ENCODE results near the gene MAB21L3. TPM values are rescaled to one million over a fixed set of nuclear protein-coding genes. Genes with fewer than 3 reads are reported as not detected.
A peak's percentile ranks its signal among the peaks of the same experiment; 100 is the strongest.

Gene MAB21L3
- total and polyA plus RNA-seq, 2 of the 13 experiments (the other 11 are each of a cell fraction or from before 2014, with no cell fraction given): 0.55 to 4.1 TPM

DNA sequence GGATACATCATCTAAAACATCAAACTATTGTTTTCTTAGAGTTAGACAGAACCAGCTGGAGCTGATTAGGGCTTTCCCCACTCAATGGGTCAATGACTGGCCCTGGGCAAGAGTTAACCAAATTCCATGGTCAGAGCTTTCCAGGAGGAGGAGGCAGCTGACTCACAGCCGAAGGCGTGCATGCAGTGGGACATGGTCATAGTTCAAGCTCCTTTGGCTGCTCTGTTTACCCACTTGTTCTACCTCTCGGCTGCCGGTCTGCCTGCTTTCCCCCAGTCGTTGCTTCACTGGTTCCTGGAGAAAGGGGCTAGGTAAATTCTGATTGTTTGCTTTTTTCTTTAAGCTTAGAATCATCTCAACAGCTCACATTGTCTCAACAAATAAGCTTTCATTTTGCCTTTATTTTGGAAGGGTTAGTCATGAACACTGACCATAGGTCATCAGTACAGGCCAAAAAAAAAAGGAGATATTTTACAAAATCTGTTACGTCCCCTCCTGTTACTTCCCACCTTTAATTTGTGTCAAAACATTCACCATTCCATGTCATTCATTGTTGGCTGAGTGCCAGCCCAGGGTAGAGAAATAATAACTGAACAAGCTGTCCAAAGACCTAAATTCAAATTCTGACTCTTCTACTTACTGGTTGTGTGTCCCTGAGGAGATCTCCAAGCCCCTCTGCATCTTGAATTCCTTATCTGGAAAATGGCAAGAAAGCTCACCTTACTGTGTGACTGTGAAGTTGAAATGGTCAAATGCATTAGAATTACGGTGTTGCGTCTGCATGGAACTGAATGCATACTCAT lies 12.0 kb downstream of the MAB21L3 start (continued):
- TF ChIP-seq, protein P1, sequence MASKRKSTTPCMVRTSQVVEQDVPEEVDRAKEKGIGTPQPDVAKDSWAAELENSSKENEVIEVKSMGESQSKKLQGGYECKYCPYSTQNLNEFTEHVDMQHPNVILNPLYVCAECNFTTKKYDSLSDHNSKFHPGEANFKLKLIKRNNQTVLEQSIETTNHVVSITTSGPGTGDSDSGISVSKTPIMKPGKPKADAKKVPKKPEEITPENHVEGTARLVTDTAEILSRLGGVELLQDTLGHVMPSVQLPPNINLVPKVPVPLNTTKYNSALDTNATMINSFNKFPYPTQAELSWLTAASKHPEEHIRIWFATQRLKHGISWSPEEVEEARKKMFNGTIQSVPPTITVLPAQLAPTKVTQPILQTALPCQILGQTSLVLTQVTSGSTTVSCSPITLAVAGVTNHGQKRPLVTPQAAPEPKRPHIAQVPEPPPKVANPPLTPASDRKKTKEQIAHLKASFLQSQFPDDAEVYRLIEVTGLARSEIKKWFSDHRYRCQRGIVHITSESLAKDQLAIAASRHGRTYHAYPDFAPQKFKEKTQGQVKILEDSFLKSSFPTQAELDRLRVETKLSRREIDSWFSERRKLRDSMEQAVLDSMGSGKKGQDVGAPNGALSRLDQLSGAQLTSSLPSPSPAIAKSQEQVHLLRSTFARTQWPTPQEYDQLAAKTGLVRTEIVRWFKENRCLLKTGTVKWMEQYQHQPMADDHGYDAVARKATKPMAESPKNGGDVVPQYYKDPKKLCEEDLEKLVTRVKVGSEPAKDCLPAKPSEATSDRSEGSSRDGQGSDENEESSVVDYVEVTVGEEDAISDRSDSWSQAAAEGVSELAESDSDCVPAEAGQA (IDR thresholded peaks at IDR 0.05; ENCODE audit: low read depth): no peak
- TF ChIP-seq, protein P1 (CRISPR knock-in tag; IDR thresholded peaks at IDR 0.05; ENCODE audit: borderline replicate concordance): no peak; the same call in 1 of the 2 replicates
- TF ChIP-seq ESRRA (CRISPR knock-in tag; IDR thresholded peaks at IDR 0.05; ENCODE audit: low read depth) (no peak), ZNF253 (CRISPR knock-in tag; IDR thresholded peaks at IDR 0.05; ENCODE audit: borderline replicate concordance) (no peak), MIXL1 (CRISPR knock-in tag; IDR thresholded peaks at IDR 0.05) (peak; percentile 28; the same call in 1 of the 2 replicates), NCOA5 (CRISPR knock-in tag; IDR thresholded peaks at IDR 0.05) (no peak), KLF11 (CRISPR knock-in tag; IDR thresholded peaks at IDR 0.05) (no peak), TP53 (CRISPR knock-in tag; conservative IDR thresholded peaks at IDR 0.05) (no peak), HNRNPK (IDR thresholded peaks at IDR 0.05; ENCODE audit: low read depth, low read length, poor library complexity, severe bottlenecking) (no peak), U2AF2 (IDR thresholded peaks at IDR 0.05; ENCODE audit: low read depth, low read length) (no peak)
- TF ChIP-seq, protein P2, sequence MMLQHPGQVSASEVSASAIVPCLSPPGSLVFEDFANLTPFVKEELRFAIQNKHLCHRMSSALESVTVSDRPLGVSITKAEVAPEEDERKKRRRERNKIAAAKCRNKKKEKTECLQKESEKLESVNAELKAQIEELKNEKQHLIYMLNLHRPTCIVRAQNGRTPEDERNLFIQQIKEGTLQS (CRISPR knock-in tag; IDR thresholded peaks at IDR 0.05): peak; percentile 83
- TF ChIP-seq, protein P3, sequence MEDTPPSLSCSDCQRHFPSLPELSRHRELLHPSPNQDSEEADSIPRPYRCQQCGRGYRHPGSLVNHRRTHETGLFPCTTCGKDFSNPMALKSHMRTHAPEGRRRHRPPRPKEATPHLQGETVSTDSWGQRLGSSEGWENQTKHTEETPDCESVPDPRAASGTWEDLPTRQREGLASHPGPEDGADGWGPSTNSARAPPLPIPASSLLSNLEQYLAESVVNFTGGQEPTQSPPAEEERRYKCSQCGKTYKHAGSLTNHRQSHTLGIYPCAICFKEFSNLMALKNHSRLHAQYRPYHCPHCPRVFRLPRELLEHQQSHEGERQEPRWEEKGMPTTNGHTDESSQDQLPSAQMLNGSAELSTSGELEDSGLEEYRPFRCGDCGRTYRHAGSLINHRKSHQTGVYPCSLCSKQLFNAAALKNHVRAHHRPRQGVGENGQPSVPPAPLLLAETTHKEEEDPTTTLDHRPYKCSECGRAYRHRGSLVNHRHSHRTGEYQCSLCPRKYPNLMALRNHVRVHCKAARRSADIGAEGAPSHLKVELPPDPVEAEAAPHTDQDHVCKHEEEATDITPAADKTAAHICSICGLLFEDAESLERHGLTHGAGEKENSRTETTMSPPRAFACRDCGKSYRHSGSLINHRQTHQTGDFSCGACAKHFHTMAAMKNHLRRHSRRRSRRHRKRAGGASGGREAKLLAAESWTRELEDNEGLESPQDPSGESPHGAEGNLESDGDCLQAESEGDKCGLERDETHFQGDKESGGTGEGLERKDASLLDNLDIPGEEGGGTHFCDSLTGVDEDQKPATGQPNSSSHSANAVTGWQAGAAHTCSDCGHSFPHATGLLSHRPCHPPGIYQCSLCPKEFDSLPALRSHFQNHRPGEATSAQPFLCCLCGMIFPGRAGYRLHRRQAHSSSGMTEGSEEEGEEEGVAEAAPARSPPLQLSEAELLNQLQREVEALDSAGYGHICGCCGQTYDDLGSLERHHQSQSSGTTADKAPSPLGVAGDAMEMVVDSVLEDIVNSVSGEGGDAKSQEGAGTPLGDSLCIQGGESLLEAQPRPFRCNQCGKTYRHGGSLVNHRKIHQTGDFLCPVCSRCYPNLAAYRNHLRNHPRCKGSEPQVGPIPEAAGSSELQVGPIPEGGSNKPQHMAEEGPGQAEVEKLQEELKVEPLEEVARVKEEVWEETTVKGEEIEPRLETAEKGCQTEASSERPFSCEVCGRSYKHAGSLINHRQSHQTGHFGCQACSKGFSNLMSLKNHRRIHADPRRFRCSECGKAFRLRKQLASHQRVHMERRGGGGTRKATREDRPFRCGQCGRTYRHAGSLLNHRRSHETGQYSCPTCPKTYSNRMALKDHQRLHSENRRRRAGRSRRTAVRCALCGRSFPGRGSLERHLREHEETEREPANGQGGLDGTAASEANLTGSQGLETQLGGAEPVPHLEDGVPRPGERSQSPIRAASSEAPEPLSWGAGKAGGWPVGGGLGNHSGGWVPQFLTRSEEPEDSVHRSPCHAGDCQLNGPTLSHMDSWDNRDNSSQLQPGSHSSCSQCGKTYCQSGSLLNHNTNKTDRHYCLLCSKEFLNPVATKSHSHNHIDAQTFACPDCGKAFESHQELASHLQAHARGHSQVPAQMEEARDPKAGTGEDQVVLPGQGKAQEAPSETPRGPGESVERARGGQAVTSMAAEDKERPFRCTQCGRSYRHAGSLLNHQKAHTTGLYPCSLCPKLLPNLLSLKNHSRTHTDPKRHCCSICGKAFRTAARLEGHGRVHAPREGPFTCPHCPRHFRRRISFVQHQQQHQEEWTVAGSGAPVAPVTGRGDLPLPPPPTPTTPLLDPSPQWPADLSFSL (CRISPR knock-in tag; IDR thresholded peaks at IDR 0.05): no peak
